Epidermal melanocyte (primary cell): ENCODE results near the gene LINGO1.

Experiments used
- DNase-seq: peaks from one replicate; pipeline ENCODE4 v3.0.0; 2011; ENCODE audit warnings: low spot score; ENCODE audit not compliant: insufficient read length

LINGO1 gene

GRCh38 chr15:77656294-77656693, 23.6 kb upstream of the LINGO1 start:
- no peak for DNase-seq

- no peak for DNase-seq
Measured at GRCh38 chr15:77654975-77655374, 22.3 kb upstream of the LINGO1 start.

- no peak for DNase-seq
Measured at GRCh38 chr15:77653832-77654480, 21.2 kb upstream of the LINGO1 start.

- DNase-seq = no peak
Measured at GRCh38 chr15:77650265-77650664, 17.6 kb upstream of the LINGO1 start.

- DNase-seq = no peak
Measured at GRCh38 chr15:77649610-77650009, 16.9 kb upstream of the LINGO1 start.

- no peak for DNase-seq
Measured at GRCh38 chr15:77649017-77649416, 16.3 kb upstream of the LINGO1 start.

- no peak for DNase-seq
Measured at GRCh38 chr15:77647961-77648360, 15.2 kb upstream of the LINGO1 start.

GRCh38 chr15:77646104-77646694, 13.5 kb upstream of the LINGO1 start:
- no peak for DNase-seq

- no peak for DNase-seq
Measured at GRCh38 chr15:77645602-77646001, 12.9 kb upstream of the LINGO1 start.

GRCh38 chr15:77644543-77645247, 12.0 kb upstream of the LINGO1 start:
- DNase-seq = no peak

- no peak for DNase-seq
Measured at GRCh38 chr15:77643764-77644163, 11.1 kb upstream of the LINGO1 start.

- no peak for DNase-seq
Measured at GRCh38 chr15:77642793-77643430, 10.2 kb upstream of the LINGO1 start.

- no peak for DNase-seq
Measured at GRCh38 chr15:77641999-77642398, 9.3 kb upstream of the LINGO1 start.

- DNase-seq = no peak
Measured at GRCh38 chr15:77640615-77641014, 7.9 kb upstream of the LINGO1 start.

- DNase-seq = no peak
Measured at GRCh38 chr15:77639431-77639830, 6.7 kb upstream of the LINGO1 start.

GRCh38 chr15:77637851-77638692, 5.4 kb upstream of the LINGO1 start:
- no peak for DNase-seq

- no peak for DNase-seq
Measured at GRCh38 chr15:77636209-77636608, 3.5 kb upstream of the LINGO1 start.

GRCh38 chr15:77634266-77634962, 1.7 kb upstream of the LINGO1 start:
- DNase-seq = no peak

- no peak for DNase-seq
Measured at GRCh38 chr15:77633913-77634265, 1.2 kb upstream of the LINGO1 start.

GRCh38 chr15:77633134-77633912, 611 bp upstream of the LINGO1 start:
- DNase-seq = peak; percentile 97
